Measurements from ENCODE around the gene BMP10. TPM values are rescaled to one million over a fixed set of nuclear protein-coding genes. Genes with fewer than 3 reads are reported as not detected.

BMP10 gene
- total RNA-seq, 2 experiments from 2014 or later: not detected

GRCh38 chr2:68863996-68864395 lies 7.2 kb downstream of the BMP10 start:
- CTCF ChIA-PET: no interaction called here
- POLR2A ChIA-PET: no interaction called here
- no peak overlapping the region for H3K4me3 Mint-ChIP-seq
- H3K27ac Mint-ChIP-seq: no peak overlapping the region
- no peaks in the 10 kb centered on the region for H3K4me1 Mint-ChIP-seq (ENCODE audit: low read depth)
- DNase-seq: no peak
- no peaks in the 10 kb centered on the region for H3K36me3 Mint-ChIP-seq
- intact Hi-C loops (cut with micrococcal nuclease): no loop called here
- peaks cover 3% of the 10 kb centered on the region for H3K27me3 Mint-ChIP-seq
- no peaks in the 10 kb centered on the region for H3K9me3 Mint-ChIP-seq

- peaks cover 3% of the 10 kb centered on the region for H3K27me3 Mint-ChIP-seq
- DNase-seq: no peak
- H3K9me3 Mint-ChIP-seq: no peaks in the 10 kb centered on the region
- intact Hi-C loops (cut with micrococcal nuclease): no loop called here
- CTCF ChIA-PET: interaction anchor here (1.3 to 1.4 kb wide), 2 partner anchors 154 to 399 kb away, joined by 3 to 4 read pairs; no protein-coding TSS in a partner anchor
- H3K27ac Mint-ChIP-seq: no peak overlapping the region
- POLR2A ChIA-PET: no interaction called here
- no peaks in the 10 kb centered on the region for H3K36me3 Mint-ChIP-seq
- H3K4me1 Mint-ChIP-seq (ENCODE audit: low read depth): peaks cover 6% of the 10 kb centered on the region
- H3K4me3 Mint-ChIP-seq: no peak overlapping the region
These were observed 8.3 kb downstream of the BMP10 start for GRCh38 chr2:68862889-68863288.

DNA sequence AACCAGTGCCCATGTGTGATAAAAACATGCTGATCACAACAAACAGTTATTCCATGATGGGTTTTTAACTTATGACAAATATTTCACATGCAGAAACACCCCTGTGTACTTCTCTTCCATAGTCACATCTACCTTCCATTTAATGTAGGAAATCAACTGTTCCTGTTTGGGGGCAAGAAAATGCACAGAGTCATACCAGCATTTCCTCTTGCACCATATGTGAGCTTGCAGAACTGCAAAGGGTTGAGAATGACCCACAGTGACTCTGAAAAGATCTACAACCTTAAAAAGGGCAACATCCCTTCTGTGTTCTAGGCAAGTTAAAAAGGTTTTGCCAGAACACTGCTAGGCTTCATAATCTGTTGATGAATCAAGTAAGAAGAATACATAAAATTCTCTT lies 9.9 kb downstream of the BMP10 start:
- H3K27ac Mint-ChIP-seq: no peak overlapping the region
- H3K9me3 Mint-ChIP-seq: no peaks in the 10 kb centered on the region
- no peaks in the 10 kb centered on the region for H3K36me3 Mint-ChIP-seq
- intact Hi-C loops (cut with micrococcal nuclease): no loop called here
- ChIA-PET CTCF (interaction anchor here (0.7 to 1.5 kb wide), 3 partner anchors 23 to 64 kb away, joined by 3 to 5 read pairs (median 5); no protein-coding TSS in a partner anchor), POLR2A (no interaction called here)
- H3K4me1 Mint-ChIP-seq (ENCODE audit: low read depth): peaks cover 11% of the 10 kb centered on the region
- DNase-seq: no peak
- H3K27me3 Mint-ChIP-seq: peaks cover 5% of the 10 kb centered on the region
- H3K4me3 Mint-ChIP-seq: no peak overlapping the region

DNA sequence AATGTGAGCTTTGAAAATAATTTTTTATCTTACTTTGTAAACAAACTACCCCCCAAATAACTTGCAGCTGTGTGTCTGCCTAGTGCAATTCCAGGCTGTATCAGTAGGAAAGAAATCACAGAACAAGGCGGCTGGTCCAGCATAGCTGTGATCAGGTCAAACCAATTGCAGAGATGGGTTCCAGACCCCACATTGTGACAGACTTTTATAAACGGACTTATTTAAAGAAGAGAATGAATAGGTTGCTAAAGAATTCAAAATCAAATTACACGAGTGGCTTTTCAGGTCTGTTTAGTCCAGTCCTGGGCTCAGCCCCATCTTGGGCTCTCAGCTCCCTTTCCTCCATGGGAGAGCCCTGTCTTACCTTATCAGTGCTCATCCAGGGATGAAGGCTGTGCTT lies 11.1 kb downstream of the BMP10 start:
- no peak overlapping the region for H3K4me3 Mint-ChIP-seq
- peaks cover 11% of the 10 kb centered on the region for H3K4me1 Mint-ChIP-seq (ENCODE audit: low read depth)
- ChIA-PET POLR2A (no interaction called here), CTCF (interaction anchor here (0.8 to 1.5 kb wide), 4 partner anchors 9 to 108 kb away, joined by 3 to 5 read pairs (median 4); no protein-coding TSS in a partner anchor)
- no peaks in the 10 kb centered on the region for H3K36me3 Mint-ChIP-seq
- intact Hi-C loops (cut with micrococcal nuclease): no loop called here
- no peaks in the 10 kb centered on the region for H3K9me3 Mint-ChIP-seq
- H3K27ac Mint-ChIP-seq: no peak overlapping the region
- DNase-seq: no peak
- H3K27me3 Mint-ChIP-seq: peaks cover 5% of the 10 kb centered on the region

DNA sequence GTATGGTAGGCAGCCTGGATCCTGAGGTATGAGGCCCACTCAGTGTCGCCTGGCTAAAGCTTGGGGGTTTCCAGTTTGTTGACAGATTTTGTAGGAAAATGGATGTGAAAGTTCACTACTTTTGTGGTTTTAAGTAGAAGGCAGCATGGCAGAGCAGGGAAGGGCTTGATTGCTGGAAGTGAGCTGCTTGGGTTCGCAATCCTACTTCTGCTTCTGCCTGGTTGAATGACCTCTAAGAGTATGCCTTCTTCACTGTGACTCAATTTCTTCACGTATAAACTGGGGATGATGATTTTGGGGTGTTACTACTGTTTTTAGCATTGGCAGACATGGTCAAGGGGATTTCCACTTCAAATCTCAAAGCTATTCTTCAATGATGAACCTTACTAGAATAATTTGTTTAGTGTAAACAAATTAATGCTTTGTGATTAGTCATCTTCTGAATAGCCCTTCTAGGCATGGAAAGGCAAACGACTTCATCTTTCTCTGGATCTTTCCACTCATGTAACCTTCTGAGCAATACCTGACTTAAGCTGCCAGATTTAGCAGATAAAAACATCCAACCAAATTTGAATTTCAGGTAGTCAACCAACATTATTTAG lies 13.2 kb downstream of the BMP10 start:
- Mint-ChIP-seq H3K4me3 (no peak overlapping the region), H3K36me3 (no peaks in the 10 kb centered on the region), H3K27me3 (peaks cover 5% of the 10 kb centered on the region), H3K4me1 (ENCODE audit: low read depth) (peaks cover 11% of the 10 kb centered on the region), H3K9me3 (no peaks in the 10 kb centered on the region), H3K27ac (no peak overlapping the region)
- POLR2A ChIA-PET: no interaction called here
- CTCF ChIA-PET: interaction anchor here (1.2 to 1.5 kb wide), 2 partner anchors 67 to 149 kb away, joined by 4 read pairs; no protein-coding TSS in a partner anchor
- DNase-seq: no peak
- intact Hi-C loops (cut with micrococcal nuclease): no loop called here

- Mint-ChIP-seq H3K4me3 (no peak overlapping the region), H3K9me3 (no peaks in the 10 kb centered on the region), H3K27me3 (peaks cover 5% of the 10 kb centered on the region), H3K4me1 (ENCODE audit: low read depth) (peaks cover 11% of the 10 kb centered on the region), H3K36me3 (no peaks in the 10 kb centered on the region), H3K27ac (no peak overlapping the region)
- intact Hi-C loops (cut with micrococcal nuclease): no loop called here
- ChIA-PET POLR2A (no interaction called here), CTCF (interaction anchor here (1.5 kb wide), 1 partner anchor 68 kb away, joined by 4 read pairs; no protein-coding TSS in a partner anchor)
- no peak for DNase-seq
These were observed 13.9 kb downstream of the BMP10 start for GRCh38 chr2:68857202-68857845.

DNA sequence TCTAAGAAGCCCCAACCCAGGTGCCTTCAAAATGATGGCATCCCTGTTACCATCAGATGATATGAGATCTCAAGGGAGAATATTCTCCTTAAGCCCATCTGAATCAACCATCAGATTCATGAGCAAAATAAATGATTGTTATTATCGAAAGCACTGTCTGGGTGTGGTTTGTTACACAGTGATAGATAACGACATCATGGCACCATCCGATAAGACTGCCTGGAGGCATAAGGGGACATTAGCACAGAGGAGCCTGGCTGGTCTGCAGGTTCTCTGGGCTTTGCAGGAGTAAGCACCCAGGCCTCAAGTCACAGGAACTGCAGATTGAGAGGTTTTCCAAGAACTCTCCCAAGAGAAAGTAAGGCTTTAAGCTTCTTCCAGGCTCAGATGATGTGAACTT lies 15.6 kb downstream of the BMP10 start:
- H3K9me3 Mint-ChIP-seq: no peaks in the 10 kb centered on the region
- intact Hi-C loops (cut with micrococcal nuclease): no loop called here
- CTCF ChIA-PET: interaction anchor here (1.5 kb wide), 1 partner anchor 17 kb away, joined by 3 read pairs; no protein-coding TSS in a partner anchor
- no peaks in the 10 kb centered on the region for H3K36me3 Mint-ChIP-seq
- POLR2A ChIA-PET: no interaction called here
- H3K27me3 Mint-ChIP-seq: peaks cover 5% of the 10 kb centered on the region
- no peak for DNase-seq
- H3K27ac Mint-ChIP-seq: no peak overlapping the region
- no peak overlapping the region for H3K4me3 Mint-ChIP-seq
- H3K4me1 Mint-ChIP-seq (ENCODE audit: low read depth): peaks cover 11% of the 10 kb centered on the region

GRCh38 chr2:68854476-68854875 lies 16.7 kb downstream of the BMP10 start:
- Mint-ChIP-seq H3K4me1 (ENCODE audit: low read depth) (peaks cover 11% of the 10 kb centered on the region), H3K4me3 (no peak overlapping the region), H3K36me3 (no peaks in the 10 kb centered on the region), H3K9me3 (no peaks in the 10 kb centered on the region), H3K27ac (no peak overlapping the region), H3K27me3 (peaks cover 6% of the 10 kb centered on the region)
- CTCF ChIA-PET: interaction anchor here (0.8 to 1.5 kb wide), 2 partner anchors 16 to 54 kb away, joined by 3 read pairs; no protein-coding TSS in a partner anchor
- POLR2A ChIA-PET: no interaction called here
- DNase-seq: no peak
- intact Hi-C loops (cut with micrococcal nuclease): no loop called here

- peaks cover 7% of the 10 kb centered on the region for H3K27me3 Mint-ChIP-seq
- intact Hi-C loops (cut with micrococcal nuclease): no loop called here
- DNase-seq: no peak
- peaks cover 11% of the 10 kb centered on the region for H3K4me1 Mint-ChIP-seq (ENCODE audit: low read depth)
- H3K9me3 Mint-ChIP-seq: no peaks in the 10 kb centered on the region
- H3K36me3 Mint-ChIP-seq: no peaks in the 10 kb centered on the region
- no peak overlapping the region for H3K4me3 Mint-ChIP-seq
- ChIA-PET CTCF (interaction anchor here (0.7 kb wide), 1 partner anchor 15 kb away, joined by 3 read pairs; no protein-coding TSS in a partner anchor), POLR2A (no interaction called here)
- H3K27ac Mint-ChIP-seq: no peak overlapping the region
These were observed 17.3 kb downstream of the BMP10 start for GRCh38 chr2:68853915-68854314.

GRCh38 chr2:68853035-68853434 lies 18.2 kb downstream of the BMP10 start:
- Mint-ChIP-seq H3K27ac (no peak overlapping the region), H3K4me1 (ENCODE audit: low read depth) (peaks cover 6% of the 10 kb centered on the region), H3K36me3 (no peaks in the 10 kb centered on the region), H3K9me3 (no peaks in the 10 kb centered on the region), H3K27me3 (peaks cover 12% of the 10 kb centered on the region), H3K4me3 (no peak overlapping the region)
- CTCF ChIA-PET: interaction anchor here (0.7 to 1.8 kb wide), 3 partner anchors 14 to 144 kb away, joined by 3 to 4 read pairs (median 3); no protein-coding TSS in a partner anchor
- no peak for DNase-seq
- intact Hi-C loops (cut with micrococcal nuclease): no loop called here
- POLR2A ChIA-PET: no interaction called here

- H3K4me3 Mint-ChIP-seq: no peak overlapping the region
- ChIA-PET CTCF (interaction anchor here (0.9 to 2.2 kb wide), 2 partner anchors 10 to 12 kb away, joined by 3 to 10 read pairs; no protein-coding TSS in a partner anchor), POLR2A (no interaction called here)
- H3K36me3 Mint-ChIP-seq: no peaks in the 10 kb centered on the region
- peaks cover 14% of the 10 kb centered on the region for H3K27me3 Mint-ChIP-seq
- intact Hi-C loops (cut with micrococcal nuclease): no loop called here
- no peaks in the 10 kb centered on the region for H3K4me1 Mint-ChIP-seq (ENCODE audit: low read depth)
- DNase-seq: no peak
- no peak overlapping the region for H3K27ac Mint-ChIP-seq
- no peaks in the 10 kb centered on the region for H3K9me3 Mint-ChIP-seq
These were observed 20.7 kb downstream of the BMP10 start for GRCh38 chr2:68850524-68850923.

GRCh38 chr2:68849579-68850030 lies 21.6 kb downstream of the BMP10 start:
- ChIA-PET POLR2A (no interaction called here), CTCF (interaction anchor here (2.2 kb wide), 1 partner anchor 11 kb away, joined by 10 read pairs; no protein-coding TSS in a partner anchor)
- H3K9me3 Mint-ChIP-seq: no peaks in the 10 kb centered on the region
- H3K36me3 Mint-ChIP-seq: no peaks in the 10 kb centered on the region
- no peak overlapping the region for H3K4me3 Mint-ChIP-seq
- no peak overlapping the region for H3K27ac Mint-ChIP-seq
- no peak for DNase-seq
- intact Hi-C loops (cut with micrococcal nuclease): no loop called here
- peaks cover 14% of the 10 kb centered on the region for H3K27me3 Mint-ChIP-seq
- H3K4me1 Mint-ChIP-seq (ENCODE audit: low read depth): no peaks in the 10 kb centered on the region
